ENCODE data around the gene NIT1.

DNA sequence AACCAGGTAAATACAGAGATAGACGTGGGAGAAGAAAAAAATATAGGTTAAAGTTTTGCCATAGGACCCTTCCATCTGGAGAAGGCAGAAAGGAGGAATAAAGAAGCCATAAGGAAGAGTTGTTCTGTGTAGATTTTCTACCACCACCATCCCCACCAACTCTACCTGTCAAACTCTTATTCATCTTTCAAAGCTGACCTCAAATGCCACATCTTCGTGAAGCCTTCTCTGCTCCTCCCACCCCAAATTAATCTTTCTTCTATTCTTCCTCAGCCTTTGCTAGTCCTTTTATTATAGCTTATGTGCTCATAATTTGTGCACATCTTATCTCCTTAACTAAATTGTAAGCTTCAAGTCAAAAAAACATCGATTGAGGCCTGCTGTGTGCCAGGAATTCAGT, 27.3 kb upstream of the NIT1 start:
- TF ChIP-seq, protein P1, sequence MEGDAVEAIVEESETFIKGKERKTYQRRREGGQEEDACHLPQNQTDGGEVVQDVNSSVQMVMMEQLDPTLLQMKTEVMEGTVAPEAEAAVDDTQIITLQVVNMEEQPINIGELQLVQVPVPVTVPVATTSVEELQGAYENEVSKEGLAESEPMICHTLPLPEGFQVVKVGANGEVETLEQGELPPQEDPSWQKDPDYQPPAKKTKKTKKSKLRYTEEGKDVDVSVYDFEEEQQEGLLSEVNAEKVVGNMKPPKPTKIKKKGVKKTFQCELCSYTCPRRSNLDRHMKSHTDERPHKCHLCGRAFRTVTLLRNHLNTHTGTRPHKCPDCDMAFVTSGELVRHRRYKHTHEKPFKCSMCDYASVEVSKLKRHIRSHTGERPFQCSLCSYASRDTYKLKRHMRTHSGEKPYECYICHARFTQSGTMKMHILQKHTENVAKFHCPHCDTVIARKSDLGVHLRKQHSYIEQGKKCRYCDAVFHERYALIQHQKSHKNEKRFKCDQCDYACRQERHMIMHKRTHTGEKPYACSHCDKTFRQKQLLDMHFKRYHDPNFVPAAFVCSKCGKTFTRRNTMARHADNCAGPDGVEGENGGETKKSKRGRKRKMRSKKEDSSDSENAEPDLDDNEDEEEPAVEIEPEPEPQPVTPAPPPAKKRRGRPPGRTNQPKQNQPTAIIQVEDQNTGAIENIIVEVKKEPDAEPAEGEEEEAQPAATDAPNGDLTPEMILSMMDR (IDR thresholded peaks at IDR 0.05): no peak
- TF ChIP-seq POLR2A (IDR thresholded peaks at IDR 0.05) (no peak), POLR2AphosphoS5 (IDR thresholded peaks at IDR 0.05) (no peak)

Measured in suprapubic skin (tissue), 4 donors.